ENCODE results near the gene MBTPS1.

MBTPS1 gene

DNA sequence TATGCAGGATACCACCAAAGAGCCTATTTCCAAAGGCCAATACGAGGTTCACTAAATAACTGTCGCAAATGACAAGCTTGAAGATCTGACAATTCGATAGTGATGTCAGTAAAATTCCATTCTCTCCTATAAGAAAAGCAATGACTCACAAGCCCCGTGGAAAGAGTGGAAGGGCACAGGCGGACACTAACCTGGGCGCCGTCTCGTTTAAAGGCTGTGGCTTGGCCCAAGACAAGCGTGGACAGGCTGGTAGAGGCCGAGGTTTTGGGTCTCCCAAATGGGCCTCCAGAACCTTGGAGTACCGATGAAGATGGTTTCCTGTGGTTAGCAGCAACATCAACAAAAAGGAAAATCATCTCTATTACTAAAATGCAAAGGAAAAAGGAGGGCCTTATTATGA is 57.6 kb downstream of the MBTPS1 start:
- TF ChIP-seq, protein P1, sequence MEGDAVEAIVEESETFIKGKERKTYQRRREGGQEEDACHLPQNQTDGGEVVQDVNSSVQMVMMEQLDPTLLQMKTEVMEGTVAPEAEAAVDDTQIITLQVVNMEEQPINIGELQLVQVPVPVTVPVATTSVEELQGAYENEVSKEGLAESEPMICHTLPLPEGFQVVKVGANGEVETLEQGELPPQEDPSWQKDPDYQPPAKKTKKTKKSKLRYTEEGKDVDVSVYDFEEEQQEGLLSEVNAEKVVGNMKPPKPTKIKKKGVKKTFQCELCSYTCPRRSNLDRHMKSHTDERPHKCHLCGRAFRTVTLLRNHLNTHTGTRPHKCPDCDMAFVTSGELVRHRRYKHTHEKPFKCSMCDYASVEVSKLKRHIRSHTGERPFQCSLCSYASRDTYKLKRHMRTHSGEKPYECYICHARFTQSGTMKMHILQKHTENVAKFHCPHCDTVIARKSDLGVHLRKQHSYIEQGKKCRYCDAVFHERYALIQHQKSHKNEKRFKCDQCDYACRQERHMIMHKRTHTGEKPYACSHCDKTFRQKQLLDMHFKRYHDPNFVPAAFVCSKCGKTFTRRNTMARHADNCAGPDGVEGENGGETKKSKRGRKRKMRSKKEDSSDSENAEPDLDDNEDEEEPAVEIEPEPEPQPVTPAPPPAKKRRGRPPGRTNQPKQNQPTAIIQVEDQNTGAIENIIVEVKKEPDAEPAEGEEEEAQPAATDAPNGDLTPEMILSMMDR (conservative IDR thresholded peaks at IDR 0.05; ENCODE audit: low read length): no peak
- no peak overlapping the region for H3K4me3 ChIP-seq (ENCODE audit: low read length)
- no peak for DNase-seq (ENCODE audit: low read depth)

DNA sequence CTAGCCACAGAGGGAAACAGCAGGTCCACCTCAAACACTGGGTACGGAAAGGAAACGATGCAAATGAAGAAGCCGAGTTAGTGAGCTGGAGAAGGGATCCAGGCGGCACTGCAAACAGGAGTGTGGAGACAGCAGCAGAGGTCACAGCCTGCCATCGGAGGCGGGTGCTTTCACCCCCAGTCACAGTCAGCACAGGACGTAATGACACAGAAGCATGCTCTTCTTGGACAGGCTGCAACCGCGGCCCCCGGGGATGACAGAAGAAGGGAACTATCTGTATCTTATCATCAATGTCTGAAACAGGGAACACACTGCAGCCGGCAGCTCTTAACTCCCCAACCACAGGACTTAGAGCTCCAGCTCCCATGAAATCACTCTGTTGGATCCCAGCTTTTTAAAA is 58.1 kb downstream of the MBTPS1 start:
- TF ChIP-seq, protein P1 (conservative IDR thresholded peaks at IDR 0.05; ENCODE audit: low read length): no peak
- no peak for DNase-seq (ENCODE audit: low read depth)
- no peak overlapping the region for H3K4me3 ChIP-seq (ENCODE audit: low read length)

DNA sequence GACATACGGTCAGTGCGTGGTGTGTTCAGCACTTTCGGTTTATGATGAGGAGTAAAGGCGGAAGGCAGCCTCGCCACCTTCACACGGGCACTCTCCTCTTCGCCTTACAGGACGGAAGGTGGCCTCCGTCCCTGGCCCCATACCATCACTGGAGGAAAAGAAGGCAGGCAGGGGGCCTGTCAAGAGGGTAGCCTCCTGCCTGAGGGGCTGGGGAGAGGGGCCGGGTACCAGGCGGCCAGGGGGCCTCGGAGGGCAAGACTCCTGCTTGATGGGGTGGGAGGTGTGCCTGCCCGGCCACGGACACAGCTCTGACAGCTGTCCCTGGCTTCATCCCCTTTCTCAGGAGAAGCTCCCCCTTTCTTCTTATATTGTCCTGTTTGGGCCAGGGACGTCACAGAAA is 58.5 kb downstream of the MBTPS1 start:
- TF ChIP-seq, protein P1 (conservative IDR thresholded peaks at IDR 0.05; ENCODE audit: low read length): no peak
- DNase-seq (ENCODE audit: low read depth): no peak
- no peak overlapping the region for H3K4me3 ChIP-seq (ENCODE audit: low read length)

DNA sequence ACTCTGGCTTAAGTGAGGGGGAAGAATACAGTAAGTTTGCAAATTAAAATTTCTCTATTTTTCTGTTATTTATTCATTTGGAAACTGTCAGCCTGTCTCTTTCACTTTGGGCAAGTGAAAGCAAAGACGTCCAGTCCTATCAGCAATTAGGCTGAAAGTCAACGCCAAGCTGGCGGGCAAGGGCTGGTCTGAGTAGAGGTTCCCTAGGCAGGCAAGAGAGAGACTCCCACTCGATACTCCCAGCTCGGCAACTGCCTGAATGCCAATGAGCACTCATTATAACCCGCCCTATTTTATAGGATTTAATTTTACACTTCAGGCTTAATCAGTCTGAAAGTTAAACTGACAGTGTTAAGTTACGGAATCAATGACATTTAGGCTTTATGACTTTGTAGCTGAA is 59.8 kb downstream of the MBTPS1 start:
- TF ChIP-seq, protein P1 (conservative IDR thresholded peaks at IDR 0.05; ENCODE audit: low read length): no peak
- no peak for DNase-seq (ENCODE audit: low read depth)
- no peak overlapping the region for H3K4me3 ChIP-seq (ENCODE audit: low read length)

DNA sequence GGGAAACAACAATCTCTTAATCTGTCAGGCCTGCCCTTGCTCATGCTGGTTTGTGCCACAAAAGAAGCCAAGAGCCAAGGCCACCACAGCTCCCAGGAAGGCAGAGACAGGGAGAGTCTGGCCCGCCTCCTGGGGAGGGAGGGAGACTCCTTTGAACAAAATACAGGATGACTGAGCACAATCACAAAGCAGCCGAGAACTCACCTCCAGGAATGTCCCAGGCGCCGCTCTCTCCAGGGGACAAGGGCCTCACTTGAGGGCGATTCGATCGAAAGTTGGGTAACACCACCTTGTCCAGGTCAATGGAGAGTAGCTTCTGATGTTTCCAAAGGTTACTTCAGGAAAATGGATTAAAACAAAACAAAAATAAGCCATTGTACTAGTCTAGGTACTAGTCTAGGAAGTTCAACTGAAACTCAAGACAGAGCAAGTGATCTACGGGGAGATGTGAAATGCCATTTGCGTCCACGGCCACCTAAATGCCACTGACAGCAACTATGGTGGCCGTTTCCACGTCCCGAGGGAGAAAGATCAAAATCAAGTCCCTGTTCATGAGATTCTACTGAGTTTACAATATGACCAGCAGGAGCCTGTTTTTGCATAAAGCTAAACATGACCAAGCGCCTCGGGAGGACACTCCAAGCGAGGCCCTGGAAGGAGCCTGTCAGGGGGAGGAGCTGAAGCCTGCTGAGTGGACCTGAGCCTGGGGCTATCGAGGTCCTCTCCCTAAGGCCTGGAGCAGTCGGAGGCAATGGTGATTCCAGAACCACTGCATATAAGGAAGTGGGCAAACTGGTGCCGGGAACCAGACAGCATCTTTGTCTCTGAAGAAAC is 60.7 kb downstream of the MBTPS1 start:
- TF ChIP-seq, protein P1 (conservative IDR thresholded peaks at IDR 0.05; ENCODE audit: low read length): no peak
- no peak overlapping the region for H3K4me3 ChIP-seq (ENCODE audit: low read length)
- no peak for DNase-seq (ENCODE audit: low read depth)

DNA sequence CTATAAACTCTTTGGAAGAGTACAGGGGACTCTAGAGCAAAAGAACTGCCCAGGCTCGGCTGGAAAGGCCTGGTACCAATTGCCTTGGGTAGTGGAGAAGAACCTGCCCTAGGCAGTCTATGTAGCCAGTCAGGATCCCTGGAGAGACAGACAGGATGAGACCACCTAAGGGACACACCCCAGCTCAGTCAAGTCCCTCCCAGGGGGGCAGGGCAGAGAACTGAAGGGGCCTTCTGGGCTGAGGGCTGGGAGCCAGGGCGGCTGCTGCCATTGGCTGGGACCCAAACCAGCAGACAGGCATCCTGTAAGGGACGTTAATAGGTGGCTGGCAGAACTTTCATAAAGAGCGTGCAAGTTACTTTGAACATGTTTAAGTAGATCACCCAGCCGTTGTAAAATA is 61.4 kb downstream of the MBTPS1 start:
- no peak for DNase-seq (ENCODE audit: low read depth)
- TF ChIP-seq, protein P1 (conservative IDR thresholded peaks at IDR 0.05; ENCODE audit: low read length): no peak
- H3K4me3 ChIP-seq (ENCODE audit: low read length): no peak overlapping the region

DNA sequence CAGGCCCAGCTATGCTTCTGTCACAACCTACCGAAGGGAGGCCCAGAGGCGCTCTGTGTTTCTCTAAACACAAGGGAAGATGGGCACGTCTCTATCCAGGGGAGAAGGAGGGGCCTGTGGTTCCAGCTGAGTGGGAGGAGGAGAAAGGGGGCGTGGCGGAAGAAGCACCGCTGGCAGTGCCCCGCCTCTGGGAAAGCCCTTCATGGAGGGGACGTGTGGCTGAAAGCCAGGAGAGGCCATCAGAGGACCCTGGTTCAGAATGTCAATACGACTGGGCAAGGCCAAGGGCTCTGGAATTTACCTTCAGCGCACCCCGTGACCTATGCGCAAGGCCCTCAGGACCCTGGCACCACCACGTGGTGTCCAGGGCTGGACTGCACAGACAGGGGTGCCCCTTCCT is 61.8 kb downstream of the MBTPS1 start:
- no peak overlapping the region for H3K4me3 ChIP-seq (ENCODE audit: low read length)
- TF ChIP-seq, protein P1 (conservative IDR thresholded peaks at IDR 0.05; ENCODE audit: low read length): no peak
- no peak for DNase-seq (ENCODE audit: low read depth)
